KG1 (cell line): ENCODE data around the gene PRTN3.
"Not testable (repeated sequence)": the region's sequence is repeated elsewhere in the genome, so short reads cannot be mapped to it uniquely, and the experiment has no call there.

Source experiments
- DNase-seq: peaks from one replicate; lab custom pipeline; 2025; lab: John Stamatoyannopoulos, UW

The PRTN3 gene

GRCh38 chr19:867855-868457 lies 27.2 kb downstream of the PRTN3 start:
- DNase-seq, result no peak

GRCh38 chr19:868458-869244 lies 27.9 kb downstream of the PRTN3 start:
- DNase-seq, result no peak

- no peak for DNase-seq
These were observed 28.7 kb downstream of the PRTN3 start for GRCh38 chr19:869245-870177.

- no peak for DNase-seq
These were observed 29.5 kb downstream of the PRTN3 start for GRCh38 chr19:870314-870713.

GRCh38 chr19:870963-871401 lies 30.2 kb downstream of the PRTN3 start:
- no peak for DNase-seq

GRCh38 chr19:871446-872265 lies 30.9 kb downstream of the PRTN3 start:
- DNase-seq, result no peak

- no peak for DNase-seq
These were observed 31.6 kb downstream of the PRTN3 start for GRCh38 chr19:872266-872951.

- no peak for DNase-seq
These were observed 32.3 kb downstream of the PRTN3 start for GRCh38 chr19:873084-873483.

GRCh38 chr19:873561-874041 lies 32.8 kb downstream of the PRTN3 start:
- no peak for DNase-seq

GRCh38 chr19:875265-875879 lies 34.6 kb downstream of the PRTN3 start:
- DNase-seq, result no peak

- no peak for DNase-seq
These were observed 35.3 kb downstream of the PRTN3 start for GRCh38 chr19:876089-876488.

- no peak for DNase-seq
These were observed 36.0 kb downstream of the PRTN3 start for GRCh38 chr19:876780-877314.

- DNase-seq, result not testable (repeated sequence)
These were observed 37.3 kb downstream of the PRTN3 start for GRCh38 chr19:877992-878660.

- not testable (repeated sequence) for DNase-seq
These were observed 38.2 kb downstream of the PRTN3 start for GRCh38 chr19:878751-879561.

GRCh38 chr19:879711-880438 lies 39.1 kb downstream of the PRTN3 start:
- DNase-seq, result no peak

- no peak for DNase-seq
These were observed 40.7 kb downstream of the PRTN3 start for GRCh38 chr19:881385-882071.

- DNase-seq, result no peak
These were observed 42.2 kb downstream of the PRTN3 start for GRCh38 chr19:882871-883497.
